H1 (cell line): ENCODE measurements around the gene DTD1. TPM values are rescaled to one million over a fixed set of nuclear protein-coding genes. Genes with fewer than 3 reads are reported as not detected.
A peak's percentile ranks its signal among the peaks of the same experiment; 100 is the strongest.

Experiments used
- CTCF ChIA-PET: fragments of 300-600 bp; sonication (Branson Sonifier 250); formaldehyde crosslinking; loops from one replicate; lab custom pipeline; 2021; ENCODE audit not compliant: partially characterized antibody; lab: Charles Lee
- POLR2A ChIA-PET: fragments of 300-600 bp; sonication (Branson Sonifier 250); formaldehyde crosslinking; loops from one replicate; lab custom pipeline; 2021; ENCODE audit warnings: inconsistent platforms; ENCODE audit not compliant: partially characterized antibody; lab: Charles Lee
- DNase-seq, 2 experiments: peaks; one replicate each; pipeline versions ENCODE4 v3.0.0 to v3.0.0-alpha.2; 2010 to 2022; ENCODE audit warnings: low spot score in 2 of 2, low read depth in 1 of 2, mixed read lengths in 1 of 2
- FAIRE-seq: peaks from 2 replicates; lab custom pipeline; 2011; peaks lifted over from hg19 to GRCh38; lab: Jason Lieb, UNC
- H2AFZ ChIP-seq: 2 replicates; pipeline ENCODE4 v1.8.1; 2012; ENCODE audit warnings: low read length, inconsistent platforms
- H2AK5ac ChIP-seq: 2 replicates; pipeline ENCODE4 v1.6.1; 2013; ENCODE audit warnings: low read depth, low read length
- H2BK120ac ChIP-seq: replicated peaks from 2 replicates; pipeline ENCODE3; 2013; ENCODE audit warnings: low read depth, low read length, inconsistent platforms
- H2BK12ac ChIP-seq: 2 replicates; pipeline ENCODE4 v1.6.1; 2013; ENCODE audit warnings: low read depth, low read length
- H2BK15ac ChIP-seq: 2 replicates; pipeline ENCODE4 v1.6.1; 2013; ENCODE audit warnings: low read length
- H2BK20ac ChIP-seq: 2 replicates; pipeline ENCODE4 v1.6.1; 2013; ENCODE audit warnings: low read length
- H2BK5ac ChIP-seq: 2 replicates; pipeline ENCODE4 v1.6.1; 2013; ENCODE audit warnings: low read depth, low read length
- H3K14ac ChIP-seq: 2 replicates; pipeline ENCODE4 v1.6.1; 2013; ENCODE audit warnings: inconsistent platforms; ENCODE audit not compliant: insufficient read length
- H3K18ac ChIP-seq: 2 replicates; pipeline ENCODE4 v1.6.1; 2013; ENCODE audit warnings: low read length; ENCODE audit errors: extremely low read depth
- H3K23ac ChIP-seq: 2 replicates; pipeline ENCODE4 v1.6.1; 2013; ENCODE audit warnings: inconsistent platforms; ENCODE audit not compliant: insufficient read length
- H3K23me2 ChIP-seq: 2 replicates; pipeline ENCODE4 v1.6.1; 2013; ENCODE audit warnings: low read depth, low read length
- H3K27ac ChIP-seq: 2 replicates; pipeline ENCODE4 v1.6.1; 2011; ENCODE audit warnings: low read depth, low read length, inconsistent platforms
- H3K27me3 ChIP-seq, 4 experiments: replicated peaks in 1 of 4; 1 replicate in 1 of 4; 2 replicates in 3 of 4; pipeline versions ENCODE4 v1.6.1 to v1.8.1; 2011 to 2013; ENCODE audit warnings: low read length in 3 of 4, mild to moderate bottlenecking in 3 of 4, inconsistent platforms in 2 of 4, mixed read lengths in 2 of 4, moderate library complexity in 1 of 4; ENCODE audit not compliant: control insufficient read depth in 3 of 4, insufficient read depth in 3 of 4; ENCODE audit errors: extremely low read depth in 1 of 4
- H3K36me3 ChIP-seq, 4 experiments: 2 replicates each; pipeline versions ENCODE4 v1.6.1 to v1.8.1; 2011 to 2013; ENCODE audit warnings: mild to moderate bottlenecking in 4 of 4, low read length in 3 of 4, moderate library complexity in 2 of 4, control low read depth in 1 of 4, inconsistent platforms in 1 of 4; ENCODE audit not compliant: insufficient read depth in 4 of 4, control insufficient read depth in 2 of 4
- H3K4ac ChIP-seq: replicated peaks from 2 replicates; pipeline ENCODE3; 2013; ENCODE audit warnings: low read length, low read depth, mixed read lengths, inconsistent platforms; ENCODE audit not compliant: insufficient read length
- H3K4me1 ChIP-seq, 4 experiments: replicated peaks in 1 of 4; 1 replicate in 1 of 4; 2 replicates in 3 of 4; pipeline versions ENCODE4 v1.6.1 to v1.8.1; 2011 to 2013; ENCODE audit warnings: low read length in 3 of 4, inconsistent platforms in 2 of 4, mixed read lengths in 1 of 4; ENCODE audit not compliant: insufficient read depth in 4 of 4, control insufficient read depth in 3 of 4
- H3K4me2 ChIP-seq, 2 experiments: 2 replicates each; pipeline versions ENCODE4 v1.6.1 to v1.8.1; 2011 to 2013; ENCODE audit warnings: low read depth in 2 of 2, low read length in 2 of 2, control low read depth in 1 of 2, inconsistent platforms in 1 of 2, mild to moderate bottlenecking in 1 of 2; ENCODE audit not compliant: insufficient read depth in 1 of 2
- H3K4me3 ChIP-seq, 4 experiments: fragments of 200-600, 300-600 bp in 1 of 4; sonication (generic), shearing (Covaris generic), sonication (Bioruptor Twin) in 1 of 4; 2 replicates each; pipeline versions ENCODE4 v1.5.1 to v1.8.1; 2011 to 2016; ENCODE audit warnings: low read length in 4 of 4, low read depth in 3 of 4, control low read depth in 2 of 4, inconsistent platforms in 2 of 4, mild to moderate bottlenecking in 2 of 4, mixed read lengths in 1 of 4, moderate library complexity in 1 of 4; ENCODE audit not compliant: insufficient read depth in 2 of 4; ENCODE audit errors: extremely low read depth in 1 of 4
- H3K56ac ChIP-seq: replicated peaks from 2 replicates; pipeline ENCODE3; 2013; ENCODE audit warnings: low read depth, mild to moderate bottlenecking, mixed read lengths, low read length, inconsistent platforms; ENCODE audit not compliant: insufficient read length
- H3K79me1 ChIP-seq: 2 replicates; pipeline ENCODE4 v1.6.1; 2013; ENCODE audit warnings: low read depth, low read length, control low read depth
- H3K79me2 ChIP-seq, 2 experiments: 2 replicates each; pipeline versions ENCODE4 v1.6.1 to v1.8.1; 2012 to 2013; ENCODE audit warnings: low read length in 2 of 2, mild to moderate bottlenecking in 2 of 2, inconsistent platforms in 1 of 2; ENCODE audit not compliant: insufficient read depth in 2 of 2, control insufficient read depth in 1 of 2
- H3K9ac ChIP-seq, 4 experiments: replicated peaks in 1 of 4; 1 replicate in 1 of 4; 2 replicates in 3 of 4; pipeline versions ENCODE4 v1.6.1 to v1.8.1; 2011 to 2013; ENCODE audit warnings: low read depth in 3 of 4, low read length in 3 of 4, control low read depth in 2 of 4, mild to moderate bottlenecking in 2 of 4, moderate library complexity in 2 of 4, inconsistent platforms in 1 of 4; ENCODE audit errors: extremely low read depth in 1 of 4
- H3K9me3 ChIP-seq, 2 experiments: 2 replicates each; pipeline versions ENCODE4 v1.6.1 to v1.8.1; 2012 to 2013; ENCODE audit warnings: mild to moderate bottlenecking in 2 of 2, moderate library complexity in 2 of 2, control low read depth in 1 of 2, inconsistent platforms in 1 of 2, low read depth in 1 of 2, low read length in 1 of 2, mixed read lengths in 1 of 2; ENCODE audit not compliant: insufficient read depth in 2 of 2
- H4K20me1 ChIP-seq, 2 experiments: replicated peaks in 1 of 2; 2 replicates each; pipeline versions ENCODE3 to v1.8.1; 2011 to 2013; ENCODE audit warnings: inconsistent platforms in 2 of 2, low read length in 2 of 2, mild to moderate bottlenecking in 1 of 2; ENCODE audit not compliant: insufficient read depth in 2 of 2, control insufficient read depth in 1 of 2
- H4K5ac ChIP-seq: 2 replicates; pipeline ENCODE4 v1.6.1; 2013; ENCODE audit warnings: low read length, low read depth, mixed read lengths, inconsistent platforms; ENCODE audit not compliant: insufficient read length
- H4K8ac ChIP-seq: 2 replicates; pipeline ENCODE4 v1.8.0; 2013; ENCODE audit warnings: mild to moderate bottlenecking, moderate library complexity, low read length, inconsistent platforms; ENCODE audit not compliant: insufficient read depth; ENCODE audit errors: extremely low read depth
- H4K91ac ChIP-seq: replicated peaks from 2 replicates; pipeline ENCODE3; 2013; ENCODE audit warnings: low read length, mixed read lengths, inconsistent platforms; ENCODE audit not compliant: insufficient read length
- RAD21 ChIP-seq, 2 experiments: IDR thresholded peaks in 1 of 2; conservative IDR thresholded peaks in 1 of 2; 2 replicates each; pipeline ENCODE4 v1.6.1; 2011; ENCODE audit warnings: low read depth in 2 of 2, low read length in 2 of 2, improper control_type of control experiment in 1 of 2, inconsistent platforms in 1 of 2, mild to moderate bottlenecking in 1 of 2, moderate library complexity in 1 of 2
- SP2 ChIP-seq: IDR thresholded peaks from 2 replicates; pipeline ENCODE4 v1.6.1; 2012; ENCODE audit warnings: mild to moderate bottlenecking, low read length, inconsistent platforms
- WGBS, 2 experiments: shearing (Covaris generic) in 1 of 2; methylation state at CpG; one replicate each; pipeline versions ENCODE4 v1.1.6 to v1.1.7; 2013 to 2015; ENCODE audit warnings: low lambda C conversion rate in 2 of 2, mixed read lengths in 2 of 2, inconsistent platforms in 1 of 2, low coverage in 1 of 2, missing lambda C conversion rate in 1 of 2; ENCODE audit not compliant: insufficient replicate concordance in 2 of 2, insufficient coverage in 1 of 2, insufficient read length in 1 of 2; ENCODE audit errors: extremely low coverage in 1 of 2, missing lambda C conversion rate in 1 of 2; 5-methylcytosine and 5-hydroxymethylcytosine counted together
- polyA plus RNA-seq, 7 experiments: library from polyadenylated mRNA; depleted of rRNA in 3 of 7; stranded (reverse) in 5 of 7; unstranded in 2 of 7; fragments of >200 nt in 5 of 7; fragments of 200-250 nt in 2 of 7; gene quantifications; 1 replicate in 5 of 7; 2 replicates in 1 of 7; 4 replicates in 1 of 7; pipeline versions ENCODE4 v1.2.1 to v1.2.3, GENCODE V29; 2011 to 2013; ENCODE audit warnings: missing spikeins in 2 of 7, mixed read lengths in 2 of 7
- total RNA-seq: library from RNA; stranded (reverse); fragmentation: NEBNext Ultra II Directional; extraction: Animal tissue kit (Norgen Biotek cat#: 25700); gene quantifications from 2 replicates; pipeline ENCODE4 v1.2.1, GENCODE V29; 2021
- TF ChIP-seq, protein P1 (sequence below), 3 experiments: IDR thresholded peaks; 1 replicate in 2 of 3; 2 replicates in 1 of 3; pipeline versions ENCODE4 v1.5.1 to v1.6.1; 2011; ENCODE audit warnings: low read length in 3 of 3, mild to moderate bottlenecking in 3 of 3, inconsistent platforms in 2 of 3, low read depth in 1 of 3, moderate library complexity in 1 of 3; ENCODE audit not compliant: insufficient read depth in 1 of 3; ENCODE audit errors: control extremely low read depth in 1 of 3

Gene DTD1
- total and polyA plus RNA-seq, 2 of the 8 experiments (the other 6 are each of a cell fraction or from before 2014, with no cell fraction given): 49.7 to 66.6 TPM

DNA sequence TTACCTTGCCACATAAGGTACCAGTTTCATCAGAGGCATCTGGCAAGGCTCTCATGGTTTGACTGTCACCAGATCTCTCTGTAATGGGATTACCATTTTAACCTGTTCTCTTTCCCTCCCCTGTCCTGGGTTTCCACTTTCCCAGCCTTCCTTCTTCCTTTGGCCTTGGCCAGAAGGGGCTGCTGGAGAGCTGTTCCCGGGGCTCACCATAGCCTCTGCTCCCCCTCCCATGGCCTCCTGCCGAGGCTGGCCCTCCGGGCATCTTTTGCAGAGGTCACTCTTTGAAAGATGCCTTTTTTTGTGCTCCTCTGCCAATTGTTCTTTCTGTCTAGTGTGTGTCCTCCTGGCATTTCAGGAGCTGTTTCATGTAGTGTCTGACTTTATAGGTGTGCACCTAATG, 125.0 kb downstream of the DTD1 start:
- Histone ChIP-seq H3K56ac (no peak overlapping the region), H3K23me2 (no peaks in the 10 kb centered on the region), H2BK12ac (no peak overlapping the region), H3K9ac (no peak overlapping the region), H3K9me3 (no peaks in the 10 kb centered on the region), H3K79me1 (no peaks in the 10 kb centered on the region; the same call in 1 of the 2 replicates), H3K27me3 (no peaks in the 10 kb centered on the region; a peak in 1 of 7 replicates), H3K18ac (no peak overlapping the region), H2BK5ac (no peak overlapping the region), H4K91ac (no peak overlapping the region)
- 50% methylated on average over 3 of the region's 3 CpGs; no CpG with 5 or more reads in 1 of the 2 experiments for WGBS, 2 experiments
- ChIA-PET CTCF (interaction anchor here (0.9 to 2.5 kb wide), 10 partner anchors 9 to 365 kb away, joined by 3 to 10 read pairs (median 6); no protein-coding TSS in a partner anchor), POLR2A (interaction anchor here (1.1 kb wide), 1 partner anchor 15 kb away, joined by 3 read pairs; no protein-coding TSS in a partner anchor)
- TF ChIP-seq RAD21 (IDR thresholded peaks at IDR 0.05 in 1 of 2, conservative IDR thresholded peaks at IDR 0.05 in 1 of 2; ENCODE audit: low read depth in 2 of 2, low read length in 2 of 2) (peak; percentile 81 to 83), SP2 (no peak)
- TF ChIP-seq, protein P1, sequence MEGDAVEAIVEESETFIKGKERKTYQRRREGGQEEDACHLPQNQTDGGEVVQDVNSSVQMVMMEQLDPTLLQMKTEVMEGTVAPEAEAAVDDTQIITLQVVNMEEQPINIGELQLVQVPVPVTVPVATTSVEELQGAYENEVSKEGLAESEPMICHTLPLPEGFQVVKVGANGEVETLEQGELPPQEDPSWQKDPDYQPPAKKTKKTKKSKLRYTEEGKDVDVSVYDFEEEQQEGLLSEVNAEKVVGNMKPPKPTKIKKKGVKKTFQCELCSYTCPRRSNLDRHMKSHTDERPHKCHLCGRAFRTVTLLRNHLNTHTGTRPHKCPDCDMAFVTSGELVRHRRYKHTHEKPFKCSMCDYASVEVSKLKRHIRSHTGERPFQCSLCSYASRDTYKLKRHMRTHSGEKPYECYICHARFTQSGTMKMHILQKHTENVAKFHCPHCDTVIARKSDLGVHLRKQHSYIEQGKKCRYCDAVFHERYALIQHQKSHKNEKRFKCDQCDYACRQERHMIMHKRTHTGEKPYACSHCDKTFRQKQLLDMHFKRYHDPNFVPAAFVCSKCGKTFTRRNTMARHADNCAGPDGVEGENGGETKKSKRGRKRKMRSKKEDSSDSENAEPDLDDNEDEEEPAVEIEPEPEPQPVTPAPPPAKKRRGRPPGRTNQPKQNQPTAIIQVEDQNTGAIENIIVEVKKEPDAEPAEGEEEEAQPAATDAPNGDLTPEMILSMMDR (IDR thresholded peaks at IDR 0.05; ENCODE audit: control extremely low read depth in 1 of 3, insufficient read depth in 1 of 3, low read depth in 1 of 3, low read length in 3 of 3): peak; percentile 59 to 68 (median 59)
- TF ChIP-seq, all 59 proteins: peak for 2
- no peak overlapping the region for H3K23ac ChIP-seq
- no peak overlapping the region for H2BK20ac ChIP-seq
- no peak overlapping the region for H2AK5ac ChIP-seq
- DNase-seq (peak in 1 of 2 experiments; percentile 68), FAIRE-seq (peak; percentile 13)
- H4K8ac ChIP-seq: no peak overlapping the region
- H3K79me2 ChIP-seq: no peaks in the 10 kb centered on the region
- H3K27ac ChIP-seq: no peak overlapping the region
- no peak overlapping the region for H3K4me3 ChIP-seq
- no peaks in the 10 kb centered on the region for H3K36me3 ChIP-seq
- H2BK15ac ChIP-seq: no peak overlapping the region
- H3K14ac ChIP-seq: no peak overlapping the region
- H4K5ac ChIP-seq: no peak overlapping the region
- H2AFZ ChIP-seq: no peak overlapping the region
- peaks cover 2 to 5% (median 5%) of the 10 kb centered on the region in 4 experiments; a peak in 3 of 7 replicates for H3K4me1 ChIP-seq
- no peak overlapping the region for H3K4ac ChIP-seq
- no peak overlapping the region for H2BK120ac ChIP-seq
- no peak overlapping the region for H3K4me2 ChIP-seq
- H4K20me1 ChIP-seq: no peaks in the 10 kb centered on the region
